MCF 10A (cell line): ENCODE measurements around the gene ACVR1C. TPM values are rescaled to one million over a fixed set of nuclear protein-coding genes. Genes with fewer than 3 reads are reported as not detected.

ENCODE experiments used
- BruUV-seq: library from RNA; stranded (reverse); fragments of 400-500 nt; replicated peaks from 2 replicates; lab custom pipeline; 2021; lab: Mats Ljungman, UMichigan
- CTCF ChIA-PET: fragments of 300-600 bp; sonication (Branson Sonifier 250); formaldehyde crosslinking; extraction: SDS; loops from one replicate; lab custom pipeline; 2021; ENCODE audit warnings: antibody characterized with exemption, inconsistent platforms; lab: Yijun Ruan, JAX
- POLR2A ChIA-PET: fragments of 300-600, 350-650 bp; sonication (Branson Sonifier 250); formaldehyde crosslinking; extraction: SDS; loops from one replicate; lab custom pipeline; 2020; ENCODE audit warnings: antibody characterized with exemption, inconsistent platforms; lab: Yijun Ruan, JAX
- DNase-seq: peaks from one replicate; pipeline ENCODE4 v3.0.0-alpha.2; 2018; ENCODE audit not compliant: unreplicated experiment
- H3K27ac Mint-ChIP-seq: one replicate; pipeline ENCODE4 v1.8.0; 2022; ENCODE audit warnings: mild to moderate bottlenecking, low read depth, mixed read lengths; ENCODE audit not compliant: unreplicated experiment
- H3K27me3 Mint-ChIP-seq: one replicate; pipeline ENCODE4 v1.8.0; 2022; ENCODE audit warnings: mixed read lengths; ENCODE audit not compliant: insufficient read depth, unreplicated experiment
- H3K36me3 Mint-ChIP-seq: one replicate; pipeline ENCODE4 v1.8.0; 2022; ENCODE audit warnings: mild to moderate bottlenecking, moderate library complexity, mixed read lengths; ENCODE audit not compliant: insufficient read depth, unreplicated experiment
- H3K4me1 Mint-ChIP-seq: one replicate; pipeline ENCODE4 v1.8.0; 2022; ENCODE audit warnings: mixed read lengths; ENCODE audit not compliant: insufficient read depth, unreplicated experiment
- H3K4me3 Mint-ChIP-seq: one replicate; pipeline ENCODE4 v1.8.0; 2022; ENCODE audit warnings: mild to moderate bottlenecking, moderate library complexity, mixed read lengths; ENCODE audit not compliant: unreplicated experiment
- H3K9me3 Mint-ChIP-seq: one replicate; pipeline ENCODE4 v1.8.0; 2022; ENCODE audit warnings: mixed read lengths; ENCODE audit not compliant: unreplicated experiment
- intact Hi-C: fragments of 100-400 bp; cut with micrococcal nuclease; formaldehyde crosslinking; loops from 2 replicates; pipeline ENCODE4 v1.14.1; 2022
- total RNA-seq: library from RNA; stranded (reverse); gene quantifications from 2 replicates; pipeline ENCODE4 v1.2.3, GENCODE V29; 2022
- TF ChIP-seq, protein P1 (sequence below): fragments of 200-600 bp; IDR thresholded peaks from one replicate; pipeline ENCODE4 v1.8.0; 2022; ENCODE audit warnings: antibody characterized with exemption, mild to moderate bottlenecking; ENCODE audit not compliant: unreplicated experiment

Gene ACVR1C
- total RNA-seq, 1 experiment from 2014 or later: 0.12 TPM

DNA sequence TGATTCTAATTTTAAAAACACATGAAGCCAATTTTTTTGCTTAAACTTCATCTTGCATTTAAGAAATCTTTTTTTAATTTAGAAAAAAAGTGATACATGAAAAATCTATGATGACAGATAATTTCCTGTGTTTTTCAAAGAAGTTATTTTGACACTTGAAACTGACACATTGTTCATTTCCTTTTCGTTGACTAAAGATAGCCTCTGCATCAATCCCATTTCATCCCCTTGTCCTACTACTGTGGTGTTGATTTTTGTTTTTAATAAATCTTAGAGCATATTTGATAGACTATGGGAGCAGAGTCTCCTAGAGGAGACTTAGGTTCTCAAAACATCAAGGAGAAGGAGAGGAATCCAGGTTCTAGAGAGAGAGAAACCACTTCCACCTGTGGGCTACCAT lies 70.9 kb downstream of the ACVR1C start:
- Mint-ChIP-seq H3K36me3 (no peaks in the 10 kb centered on the region), H3K4me3 (no peak overlapping the region), H3K9me3 (peaks cover under 1% of the 10 kb centered on the region), H3K27me3 (no peaks in the 10 kb centered on the region), H3K4me1 (no peaks in the 10 kb centered on the region), H3K27ac (no peak overlapping the region)
- ChIA-PET POLR2A (no interaction called here), CTCF (no interaction called here)
- intact Hi-C loops: no loop called here
- no peak for DNase-seq
- BruUV-seq: no TSS peak
- TF ChIP-seq, protein P1, sequence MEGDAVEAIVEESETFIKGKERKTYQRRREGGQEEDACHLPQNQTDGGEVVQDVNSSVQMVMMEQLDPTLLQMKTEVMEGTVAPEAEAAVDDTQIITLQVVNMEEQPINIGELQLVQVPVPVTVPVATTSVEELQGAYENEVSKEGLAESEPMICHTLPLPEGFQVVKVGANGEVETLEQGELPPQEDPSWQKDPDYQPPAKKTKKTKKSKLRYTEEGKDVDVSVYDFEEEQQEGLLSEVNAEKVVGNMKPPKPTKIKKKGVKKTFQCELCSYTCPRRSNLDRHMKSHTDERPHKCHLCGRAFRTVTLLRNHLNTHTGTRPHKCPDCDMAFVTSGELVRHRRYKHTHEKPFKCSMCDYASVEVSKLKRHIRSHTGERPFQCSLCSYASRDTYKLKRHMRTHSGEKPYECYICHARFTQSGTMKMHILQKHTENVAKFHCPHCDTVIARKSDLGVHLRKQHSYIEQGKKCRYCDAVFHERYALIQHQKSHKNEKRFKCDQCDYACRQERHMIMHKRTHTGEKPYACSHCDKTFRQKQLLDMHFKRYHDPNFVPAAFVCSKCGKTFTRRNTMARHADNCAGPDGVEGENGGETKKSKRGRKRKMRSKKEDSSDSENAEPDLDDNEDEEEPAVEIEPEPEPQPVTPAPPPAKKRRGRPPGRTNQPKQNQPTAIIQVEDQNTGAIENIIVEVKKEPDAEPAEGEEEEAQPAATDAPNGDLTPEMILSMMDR: no peak

DNA sequence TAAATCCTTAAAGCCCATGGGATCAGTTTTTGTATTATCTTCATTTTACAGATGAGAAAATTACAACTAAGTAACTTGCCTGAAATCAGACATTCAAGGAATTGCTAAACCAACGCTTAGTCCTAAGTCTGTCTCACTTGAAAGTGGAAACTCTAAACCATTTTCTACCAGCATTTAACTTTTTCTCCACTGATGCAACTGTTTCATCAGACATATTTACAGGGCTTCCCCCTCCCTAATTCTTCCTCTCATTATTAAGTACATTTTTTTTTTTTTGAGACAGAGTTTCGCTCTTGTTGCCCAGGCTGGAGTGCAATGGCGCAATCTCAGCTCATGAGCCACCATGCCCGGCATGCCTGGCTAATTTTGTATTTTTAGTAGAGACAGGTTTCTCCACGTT lies 88.6 kb downstream of the ACVR1C start:
- no TSS peak for BruUV-seq
- no peak for DNase-seq
- ChIA-PET POLR2A (interaction anchor here (0.7 kb wide), 1 partner anchor 1611 kb away, joined by 3 read pairs; no protein-coding TSS in a partner anchor), CTCF (interaction anchor here (0.6 kb wide), 1 partner anchor 134 kb away, joined by 3 read pairs; no protein-coding TSS in a partner anchor)
- TF ChIP-seq, protein P1: no peak
- no peaks in the 10 kb centered on the region for H3K9me3 Mint-ChIP-seq
- no peaks in the 10 kb centered on the region for H3K4me1 Mint-ChIP-seq
- no peaks in the 10 kb centered on the region for H3K36me3 Mint-ChIP-seq
- H3K27me3 Mint-ChIP-seq: no peaks in the 10 kb centered on the region
- intact Hi-C loops: no loop called here
- H3K4me3 Mint-ChIP-seq: no peak overlapping the region
- no peak overlapping the region for H3K27ac Mint-ChIP-seq

DNA sequence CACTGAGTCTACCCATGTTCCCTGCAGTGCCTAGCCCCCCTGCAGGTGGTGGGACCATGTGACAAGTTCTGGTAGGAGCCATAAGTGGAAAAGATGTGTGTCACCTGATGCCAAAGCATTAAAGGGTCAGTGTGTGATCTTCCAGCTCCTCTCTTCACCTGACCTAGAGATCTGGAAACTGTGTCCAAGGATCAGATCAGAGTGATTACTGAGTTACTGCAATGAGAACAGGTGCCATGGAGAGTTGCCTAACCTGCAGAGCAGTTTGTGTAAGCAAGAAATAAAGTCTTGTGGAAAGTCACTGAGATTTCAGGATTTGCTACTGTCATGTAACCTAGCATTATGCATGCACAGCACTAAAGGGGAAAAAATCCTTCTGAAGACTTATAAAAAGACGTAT lies 90.6 kb downstream of the ACVR1C start:
- Mint-ChIP-seq H3K4me1 (no peaks in the 10 kb centered on the region), H3K4me3 (no peak overlapping the region), H3K36me3 (no peaks in the 10 kb centered on the region), H3K9me3 (no peaks in the 10 kb centered on the region), H3K27ac (no peak overlapping the region), H3K27me3 (peaks cover 2% of the 10 kb centered on the region)
- intact Hi-C loops: no loop called here
- CTCF ChIA-PET: interaction anchor here (0.6 kb wide), 1 partner anchor 59 kb away, joined by 3 read pairs; no protein-coding TSS in a partner anchor
- POLR2A ChIA-PET: no interaction called here
- DNase-seq: no peak
- no TSS peak for BruUV-seq
- TF ChIP-seq, protein P1: no peak

DNA sequence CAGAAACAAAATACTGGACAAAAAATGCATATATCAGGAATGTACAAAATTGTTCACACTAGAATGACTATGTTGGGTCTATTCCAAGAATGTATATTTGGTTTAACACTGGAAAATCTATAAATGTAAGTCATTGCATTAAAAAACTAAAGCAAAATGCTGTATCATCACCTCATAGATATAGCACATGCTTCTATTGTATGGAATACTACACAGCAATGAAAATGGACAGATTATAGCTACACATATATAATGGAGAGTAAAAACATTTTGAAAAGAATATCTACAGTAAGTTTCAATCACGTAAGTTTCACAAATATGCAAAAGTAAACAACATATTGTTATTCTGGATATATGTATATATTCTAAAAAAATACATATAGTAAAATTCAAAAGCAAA lies 91.8 kb downstream of the ACVR1C start:
- Mint-ChIP-seq H3K27me3 (peaks cover 14% of the 10 kb centered on the region), H3K4me1 (no peaks in the 10 kb centered on the region), H3K4me3 (no peak overlapping the region), H3K27ac (no peak overlapping the region), H3K36me3 (no peaks in the 10 kb centered on the region), H3K9me3 (no peaks in the 10 kb centered on the region)
- ChIA-PET POLR2A (no interaction called here), CTCF (no interaction called here)
- BruUV-seq: no TSS peak
- DNase-seq: no peak
- TF ChIP-seq, protein P1: no peak
- intact Hi-C loops: no loop called here
